Caco-2 (cell line): ENCODE results near the gene HOXA5. TPM values are rescaled to one million over a fixed set of nuclear protein-coding genes. Genes with fewer than 3 reads are reported as not detected.

ENCODE experiments used
- BruUV-seq: library from RNA; stranded (reverse); fragments of 400-500 nt; replicated peaks from 2 replicates; lab custom pipeline; 2021; lab: Mats Ljungman, UMichigan
- CTCF ChIA-PET: fragments of 300-600 bp; sonication (Branson Sonifier 250); formaldehyde crosslinking; loops from one replicate; lab custom pipeline; 2022; ENCODE audit warnings: antibody characterized with exemption; lab: Charles Lee
- POLR2A ChIA-PET: fragments of 300-600 bp; sonication (Branson Sonifier 250); formaldehyde crosslinking; loops from one replicate; lab custom pipeline; 2022; ENCODE audit warnings: antibody characterized with exemption; lab: Charles Lee
- DNase-seq, 2 experiments: peaks; one replicate each; pipeline versions ENCODE4 v3.0.0 to v3.0.0-alpha.2; 2020 to 2022
- H3K27me3 ChIP-seq: replicated peaks from 2 replicates; pipeline ENCODE4 v1.6.0; 2011; ENCODE audit warnings: low read length; ENCODE audit not compliant: control insufficient read depth, insufficient read depth
- H3K36me3 ChIP-seq: 2 replicates; pipeline ENCODE4 v1.5.1; 2011; ENCODE audit warnings: low read length; ENCODE audit not compliant: control insufficient read depth, insufficient read depth
- H3K4me1 ChIP-seq: fragments of 250-450 bp; sonication (Bioruptor Pico); 2 replicates; pipeline ENCODE4 v1.5.1; 2020; ENCODE audit warnings: mild to moderate bottlenecking
- H3K4me3 ChIP-seq: 2 replicates; pipeline ENCODE4 v1.5.1; 2011; ENCODE audit warnings: low read depth, mild to moderate bottlenecking, control low read depth, low read length
- H3K9me3 ChIP-seq: fragments of 250-450 bp; sonication (Bioruptor Pico); 2 replicates; pipeline ENCODE4 v1.5.1; 2020; ENCODE audit warnings: mild to moderate bottlenecking, moderate library complexity
- H3K27ac Mint-ChIP-seq: one replicate; pipeline ENCODE4 v1.8.0; 2022; ENCODE audit warnings: mixed read lengths; ENCODE audit not compliant: unreplicated experiment
- H3K27me3 Mint-ChIP-seq: one replicate; pipeline ENCODE4 v1.8.0; 2022; ENCODE audit warnings: mixed read lengths; ENCODE audit not compliant: insufficient read depth, unreplicated experiment
- H3K36me3 Mint-ChIP-seq: one replicate; pipeline ENCODE4 v1.8.0; 2022; ENCODE audit warnings: mild to moderate bottlenecking, mixed read lengths; ENCODE audit not compliant: insufficient read depth, unreplicated experiment
- H3K4me1 Mint-ChIP-seq: one replicate; pipeline ENCODE4 v1.8.0; 2022; ENCODE audit warnings: low read depth, mixed read lengths; ENCODE audit not compliant: unreplicated experiment
- H3K4me3 Mint-ChIP-seq: one replicate; pipeline ENCODE4 v1.8.0; 2022; ENCODE audit warnings: mild to moderate bottlenecking, moderate library complexity, mixed read lengths; ENCODE audit not compliant: unreplicated experiment
- H3K9me3 Mint-ChIP-seq: one replicate; pipeline ENCODE4 v1.8.0; 2022; ENCODE audit warnings: mixed read lengths; ENCODE audit not compliant: unreplicated experiment
- CTCF ChIP-seq, 2 experiments: fragments of 200-600 bp in 1 of 2; IDR thresholded peaks; 1 replicate in 1 of 2; 2 replicates in 1 of 2; pipeline versions ENCODE4 v1.5.1 to v1.8.0; 2011 to 2022; ENCODE audit warnings: antibody characterized with exemption in 1 of 2, control low read depth in 1 of 2, inconsistent platforms in 1 of 2, low read depth in 1 of 2, low read length in 1 of 2, mild to moderate bottlenecking in 1 of 2, moderate library complexity in 1 of 2; ENCODE audit not compliant: insufficient read depth in 1 of 2, severe bottlenecking in 1 of 2, unreplicated experiment in 1 of 2
- intact Hi-C: fragments of 100-400 bp; cut with micrococcal nuclease; formaldehyde crosslinking; loops from one replicate; pipeline ENCODE4 v1.10.0; 2022; ENCODE audit not compliant: unreplicated experiment
- total RNA-seq: library from RNA; stranded (reverse); gene quantifications from 2 replicates; pipeline ENCODE4 v1.2.3, GENCODE V29; 2022

The HOXA5 gene
- total RNA-seq, 1 experiment from 2014 or later: 4.9 TPM

DNA sequence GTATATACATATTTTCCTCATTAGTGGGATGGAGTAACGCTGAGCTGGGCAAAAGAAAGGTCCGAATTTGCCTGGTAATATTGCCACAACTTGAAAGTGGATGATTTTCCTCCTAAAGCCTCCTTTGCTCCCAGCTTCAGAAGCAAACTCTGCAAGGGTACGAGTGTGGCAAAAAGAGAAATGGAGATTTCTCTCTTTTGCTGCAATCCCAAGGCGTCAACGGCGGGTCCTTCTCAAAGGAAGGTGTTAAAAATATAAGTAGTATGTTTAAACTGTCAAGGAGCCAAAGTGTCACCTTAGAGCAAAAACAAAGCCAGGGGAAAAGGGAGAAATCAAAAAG is 28.6 kb downstream of the HOXA5 start:
- peaks cover 41% of the 10 kb centered on the region for H3K36me3 Mint-ChIP-seq
- H3K4me1 ChIP-seq: peaks cover 60% of the 10 kb centered on the region

GRCh38 chr7:27113991-27114769 is 29.3 kb downstream of the HOXA5 start:
- intact Hi-C loops: loop anchor here (2.0 kb wide), 1 partner anchor 17 kb away; the partner anchor contains the start of gene HOXA4
- Histone ChIP-seq H3K27me3 (no peaks in the 10 kb centered on the region), H3K4me3 (peak overlapping the region; percentile 53), H3K9me3 (no peaks in the 10 kb centered on the region), H3K4me1 (peaks cover 55% of the 10 kb centered on the region), H3K36me3 (no peaks in the 10 kb centered on the region; the same call in 1 of the 2 replicates)
- no peak for TF ChIP-seq CTCF (IDR thresholded peaks at IDR 0.05; ENCODE audit: insufficient read depth in 1 of 2, low read depth in 1 of 2, low read length in 1 of 2, severe bottlenecking in 1 of 2, unreplicated experiment in 1 of 2)
- BruUV-seq: no TSS peak
- Mint-ChIP-seq H3K4me3 (peak overlapping the region; percentile 76), H3K9me3 (no peaks in the 10 kb centered on the region), H3K27ac (peak overlapping the region; percentile 66), H3K4me1 (peaks cover 30% of the 10 kb centered on the region), H3K27me3 (no peaks in the 10 kb centered on the region), H3K36me3 (peaks cover 43% of the 10 kb centered on the region)
- DNase-seq: peak; percentile 47 to 70
- POLR2A ChIA-PET: interaction anchor here (0.9 to 2.7 kb wide), 5 partner anchors 8 to 250 kb away, joined by 3 to 19 read pairs (median 6); partner anchors contain the start of genes HOXA4 and SKAP2
- CTCF ChIA-PET: interaction anchor here (1.3 to 2.1 kb wide), 3 partner anchors 17 to 76 kb away, joined by 4 to 7 read pairs (median 4); partner anchors contain the start of gene HOXA1

More for the DNA sequence above, 28.6 kb downstream of the HOXA5 start:
- Histone ChIP-seq H3K36me3 (no peaks in the 10 kb centered on the region), H3K9me3 (no peaks in the 10 kb centered on the region), H3K4me3 (peak overlapping the region; percentile 55), H3K27me3 (no peaks in the 10 kb centered on the region)
- BruUV-seq: no TSS peak
- H3K4me1 Mint-ChIP-seq: peaks cover 37% of the 10 kb centered on the region
- POLR2A ChIA-PET: interaction anchor here (0.9 to 2.7 kb wide), 4 partner anchors 10 to 251 kb away, joined by 3 to 19 read pairs (median 11); partner anchors contain the start of genes HOXA4 and SKAP2
- no peak for DNase-seq
- H3K4me3 Mint-ChIP-seq: peak overlapping the region; percentile 76
- peak overlapping the region; percentile 66 for H3K27ac Mint-ChIP-seq
- intact Hi-C loops: loop anchor here (1.0 to 2.0 kb wide), 2 partner anchors 8 to 16 kb away; partner anchors contain the start of gene HOXA4
- CTCF ChIA-PET: interaction anchor here (0.8 to 2.1 kb wide), 5 partner anchors 18 to 271 kb away, joined by 3 to 7 read pairs (median 4); partner anchors contain the start of genes HOXA1 and HOXA5
- no peaks in the 10 kb centered on the region for H3K27me3 Mint-ChIP-seq
- no peak for TF ChIP-seq CTCF (IDR thresholded peaks at IDR 0.05; ENCODE audit: insufficient read depth in 1 of 2, low read depth in 1 of 2, low read length in 1 of 2, severe bottlenecking in 1 of 2, unreplicated experiment in 1 of 2)
- H3K9me3 Mint-ChIP-seq: no peaks in the 10 kb centered on the region
